MG63 (cell line): ENCODE measurements around the gene COLGALT1. TPM values are rescaled to one million over a fixed set of nuclear protein-coding genes. Genes with fewer than 3 reads are reported as not detected.
A peak's percentile ranks its signal among the peaks of the same experiment; 100 is the strongest.
"Not testable (repeated sequence)": the region's sequence is repeated elsewhere in the genome, so short reads cannot be mapped to it uniquely, and the experiment has no call there.

ENCODE experiments used
- DNase-seq: peaks from one replicate; pipeline ENCODE4 v3.0.0-alpha.2; 2020
- H3K27me3 ChIP-seq: fragments of 250-450 bp; sonication (Bioruptor Pico); 2 replicates; pipeline ENCODE4 v1.5.1; 2020; ENCODE audit warnings: mild to moderate bottlenecking, moderate library complexity
- H3K36me3 ChIP-seq: fragments of 250-450 bp; sonication (Bioruptor Pico); 2 replicates; pipeline ENCODE4 v1.5.1; 2020; ENCODE audit warnings: mild to moderate bottlenecking, moderate library complexity
- H3K4me3 ChIP-seq: fragments of 250-450 bp; sonication (Bioruptor Pico); 2 replicates; pipeline ENCODE4 v1.5.1; 2020; ENCODE audit warnings: mild to moderate bottlenecking, moderate library complexity
- H3K9me3 ChIP-seq: fragments of 250-450 bp; sonication (Bioruptor Pico); 2 replicates; pipeline ENCODE4 v1.5.1; 2020; ENCODE audit warnings: mild to moderate bottlenecking, moderate library complexity
- total RNA-seq: library from RNA; depleted of rRNA; stranded (reverse); fragments of >200 nt; shearing (Covaris generic); gene quantifications from 2 replicates; pipeline ENCODE4 v1.2.3, GENCODE V29; 2014; ENCODE audit warnings: low replicate concordance

The COLGALT1 gene
- total RNA-seq, 1 experiment from 2014 or later = 155 TPM

GRCh38 chr19:17575871-17576757 is 20.7 kb downstream of the COLGALT1 start:
- H3K9me3 ChIP-seq = no peaks in the 10 kb centered on the region
- no peak overlapping the region for H3K4me3 ChIP-seq
- H3K36me3 ChIP-seq = peaks cover 80% of the 10 kb centered on the region
- no peaks in the 10 kb centered on the region for H3K27me3 ChIP-seq
- DNase-seq = peak; percentile 30

DNA sequence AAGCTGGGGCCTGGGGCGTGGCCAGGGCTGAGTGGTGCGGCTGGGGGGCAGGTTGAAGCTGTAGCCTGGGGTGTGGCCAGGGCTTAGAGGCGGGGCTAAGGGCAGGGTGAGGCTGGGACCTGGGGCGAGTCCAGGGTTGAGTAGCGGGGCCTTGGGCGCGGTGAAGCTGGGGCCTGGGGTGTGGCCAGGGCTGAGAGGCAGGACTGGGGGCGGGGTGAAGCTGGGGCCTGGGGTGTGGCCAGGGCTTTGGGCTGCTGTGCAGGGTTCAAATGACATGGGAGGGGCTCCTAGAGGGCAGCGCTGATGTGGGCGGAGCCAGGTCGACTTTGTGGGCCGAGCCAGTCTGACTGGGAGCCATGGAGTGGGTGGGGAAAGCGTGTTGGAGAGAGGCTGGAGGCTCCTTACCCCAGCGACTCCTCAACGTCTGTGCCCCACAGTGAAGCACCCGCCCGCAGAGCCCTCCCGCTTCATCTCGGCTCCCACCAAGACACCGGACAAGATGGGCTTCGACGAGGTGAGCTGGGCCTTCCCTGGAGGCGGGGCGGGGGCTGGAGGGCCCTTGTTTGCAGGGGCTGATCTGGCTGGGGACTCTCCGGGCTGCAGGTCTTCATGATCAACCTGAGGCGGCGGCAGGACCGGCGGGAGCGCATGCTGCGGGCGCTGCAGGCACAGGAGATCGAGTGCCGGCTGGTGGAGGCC is 21.5 kb downstream of the COLGALT1 start:
- peak; percentile 48 for DNase-seq
- Histone ChIP-seq H3K36me3 (peaks cover 84% of the 10 kb centered on the region), H3K27me3 (no peaks in the 10 kb centered on the region), H3K4me3 (no peak overlapping the region), H3K9me3 (no peaks in the 10 kb centered on the region)

- H3K36me3 ChIP-seq = peaks cover 78% of the 10 kb centered on the region
- H3K9me3 ChIP-seq = no peaks in the 10 kb centered on the region
- no peak overlapping the region for H3K4me3 ChIP-seq
- no peaks in the 10 kb centered on the region for H3K27me3 ChIP-seq
- no peak for DNase-seq
Observed at GRCh38 chr19:17577457-17578097, 22.1 kb downstream of the COLGALT1 start.

- DNase-seq = peak; percentile 48
- no peaks in the 10 kb centered on the region for H3K27me3 ChIP-seq
- no peaks in the 10 kb centered on the region for H3K9me3 ChIP-seq
- peaks cover 64% of the 10 kb centered on the region for H3K36me3 ChIP-seq
- H3K4me3 ChIP-seq = no peak overlapping the region
Observed at GRCh38 chr19:17579661-17580244, 24.3 kb downstream of the COLGALT1 start.

DNA sequence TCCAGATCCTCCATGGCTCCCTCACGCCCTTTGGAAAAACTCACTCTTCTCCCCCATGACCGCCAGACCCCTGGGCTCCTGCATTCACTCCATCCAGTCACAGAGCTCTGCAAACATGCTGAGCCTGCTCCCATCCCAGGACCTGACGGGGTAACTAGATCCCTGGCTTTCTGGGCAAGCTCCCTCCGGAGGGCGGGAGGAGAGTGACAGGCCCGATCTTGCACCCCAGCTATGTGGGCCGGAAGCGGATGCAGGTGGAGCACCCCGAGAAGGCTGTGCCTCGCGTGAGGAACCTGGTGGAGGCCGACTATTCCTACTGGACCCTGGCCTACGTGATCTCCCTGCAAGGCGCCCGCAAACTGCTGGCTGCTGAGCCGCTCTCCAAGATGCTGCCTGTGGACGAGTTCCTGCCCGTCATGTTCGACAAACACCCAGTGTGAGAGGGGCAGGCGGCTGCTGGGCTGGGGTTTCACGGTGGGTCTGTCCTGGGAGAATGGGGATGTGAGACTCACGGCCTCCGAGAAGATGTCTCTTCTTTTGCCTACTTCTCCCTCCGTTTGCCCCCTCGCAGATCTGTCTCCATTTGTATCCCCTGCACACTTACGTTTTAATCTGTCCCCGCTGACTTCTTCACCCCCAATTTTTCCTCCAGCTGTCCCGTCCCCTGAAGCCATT is 25.2 kb downstream of the COLGALT1 start:
- Histone ChIP-seq H3K36me3 (peaks cover 55% of the 10 kb centered on the region), H3K4me3 (no peak overlapping the region), H3K27me3 (no peaks in the 10 kb centered on the region), H3K9me3 (no peaks in the 10 kb centered on the region)
- no peak for DNase-seq

- Histone ChIP-seq H3K27me3 (peaks cover 3% of the 10 kb centered on the region; the same call in 1 of the 2 replicates), H3K36me3 (peaks cover 49% of the 10 kb centered on the region), H3K9me3 (no peaks in the 10 kb centered on the region), H3K4me3 (no peak overlapping the region)
- no peak for DNase-seq
Observed at GRCh38 chr19:17581211-17581874, 25.9 kb downstream of the COLGALT1 start.

DNA sequence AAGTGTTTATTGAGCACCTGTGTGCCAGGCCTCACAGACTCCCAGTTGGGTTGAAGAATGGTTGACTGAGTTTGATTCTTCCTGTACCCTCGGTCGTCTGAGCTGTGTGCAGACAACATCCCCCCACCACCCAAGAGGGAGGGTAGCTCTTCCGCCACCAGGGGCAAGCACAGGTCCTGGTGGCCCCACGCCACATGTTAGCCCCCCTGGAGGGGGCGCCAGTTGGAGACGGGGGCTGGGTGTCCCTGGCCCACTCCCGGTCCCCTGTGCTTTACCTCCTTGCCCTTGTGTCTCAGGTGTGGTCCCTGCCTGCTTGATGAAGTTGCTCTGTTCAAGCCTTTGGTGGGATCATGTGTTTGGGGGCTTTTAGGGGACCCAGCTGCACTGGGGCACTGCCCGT is 27.2 kb downstream of the COLGALT1 start:
- H3K36me3 ChIP-seq = peaks cover 42% of the 10 kb centered on the region
- no peak overlapping the region for H3K4me3 ChIP-seq
- peaks cover 5% of the 10 kb centered on the region for H3K27me3 ChIP-seq
- no peaks in the 10 kb centered on the region for H3K9me3 ChIP-seq
- no peak for DNase-seq

DNA sequence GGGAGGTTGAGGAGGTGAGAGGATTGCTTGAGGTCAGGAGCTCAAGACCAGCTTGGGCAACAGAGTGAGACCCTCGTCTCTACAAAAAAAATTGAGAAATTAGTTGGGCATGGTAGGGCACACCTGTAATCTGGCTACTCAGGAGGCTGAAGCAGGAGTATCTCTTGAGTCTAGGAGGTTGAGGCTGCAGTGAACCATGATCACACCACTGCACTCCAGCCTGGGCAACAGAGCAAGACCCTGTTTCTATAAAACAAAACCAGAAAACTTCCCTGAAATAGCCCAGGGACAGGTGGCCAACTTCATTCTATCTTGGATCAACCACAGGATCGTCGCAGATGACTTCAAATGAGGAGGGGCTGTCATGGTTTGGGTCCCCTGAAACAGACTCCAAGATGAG is 28.7 kb downstream of the COLGALT1 start:
- H3K27me3 ChIP-seq = peaks cover 5% of the 10 kb centered on the region
- H3K9me3 ChIP-seq = no peaks in the 10 kb centered on the region
- H3K4me3 ChIP-seq = no peak overlapping the region
- H3K36me3 ChIP-seq = peaks cover 29% of the 10 kb centered on the region
- DNase-seq = no peak

GRCh38 chr19:17585395-17585794 is 29.9 kb downstream of the COLGALT1 start:
- not testable (repeated sequence) for H3K9me3 ChIP-seq, H3K4me3 ChIP-seq, H3K27me3 ChIP-seq, DNase-seq
- peaks cover 18% of the 10 kb centered on the region for H3K36me3 ChIP-seq

- H3K9me3 ChIP-seq = no peaks in the 10 kb centered on the region
- DNase-seq = no peak
- H3K36me3 ChIP-seq = no peaks in the 10 kb centered on the region
- no peak overlapping the region for H3K4me3 ChIP-seq
- peaks cover 10% of the 10 kb centered on the region for H3K27me3 ChIP-seq
Observed at GRCh38 chr19:17590866-17591265, 35.4 kb downstream of the COLGALT1 start.

GRCh38 chr19:17594296-17594695 is 38.8 kb downstream of the COLGALT1 start:
- H3K4me3 ChIP-seq, H3K9me3 ChIP-seq, H3K36me3 ChIP-seq, H3K27me3 ChIP-seq, DNase-seq: not testable (repeated sequence)

- H3K9me3 ChIP-seq, DNase-seq, H3K36me3 ChIP-seq, H3K4me3 ChIP-seq: not testable (repeated sequence)
- peaks cover 27% of the 10 kb centered on the region for H3K27me3 ChIP-seq
Observed at GRCh38 chr19:17598063-17598462, 42.6 kb downstream of the COLGALT1 start.

GRCh38 chr19:17598953-17599352 is 43.5 kb downstream of the COLGALT1 start:
- Histone ChIP-seq H3K27me3 (peaks cover 29% of the 10 kb centered on the region), H3K36me3 (no peaks in the 10 kb centered on the region), H3K9me3 (no peaks in the 10 kb centered on the region), H3K4me3 (no peak overlapping the region)
- DNase-seq = no peak

DNA sequence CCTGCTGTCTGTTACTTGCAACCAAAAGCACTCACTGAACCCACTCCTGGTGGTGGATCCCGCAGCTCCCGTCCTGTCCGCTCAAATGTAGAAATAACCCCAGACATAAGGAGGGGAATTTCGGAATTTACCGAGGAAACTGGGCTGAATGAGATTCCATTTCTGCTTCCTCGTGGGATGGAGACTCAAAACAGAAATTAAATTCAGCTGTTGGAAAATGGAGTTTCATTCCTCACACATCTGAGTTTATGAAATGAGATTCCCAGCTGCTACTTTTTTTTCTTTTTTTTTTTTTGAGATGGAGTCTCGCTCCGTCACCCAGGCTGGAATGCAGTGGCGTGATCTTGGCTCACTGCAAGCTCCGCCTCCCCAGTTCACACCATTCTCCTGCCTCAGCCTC is 44.3 kb downstream of the COLGALT1 start:
- Histone ChIP-seq H3K27me3 (peaks cover 32% of the 10 kb centered on the region), H3K9me3 (no peaks in the 10 kb centered on the region), H3K4me3 (no peak overlapping the region), H3K36me3 (no peaks in the 10 kb centered on the region)
- no peak for DNase-seq

GRCh38 chr19:17601683-17602082 is 46.2 kb downstream of the COLGALT1 start:
- no peak for DNase-seq
- Histone ChIP-seq H3K27me3 (peaks cover 40% of the 10 kb centered on the region), H3K36me3 (no peaks in the 10 kb centered on the region), H3K9me3 (no peaks in the 10 kb centered on the region), H3K4me3 (no peak overlapping the region)

DNA sequence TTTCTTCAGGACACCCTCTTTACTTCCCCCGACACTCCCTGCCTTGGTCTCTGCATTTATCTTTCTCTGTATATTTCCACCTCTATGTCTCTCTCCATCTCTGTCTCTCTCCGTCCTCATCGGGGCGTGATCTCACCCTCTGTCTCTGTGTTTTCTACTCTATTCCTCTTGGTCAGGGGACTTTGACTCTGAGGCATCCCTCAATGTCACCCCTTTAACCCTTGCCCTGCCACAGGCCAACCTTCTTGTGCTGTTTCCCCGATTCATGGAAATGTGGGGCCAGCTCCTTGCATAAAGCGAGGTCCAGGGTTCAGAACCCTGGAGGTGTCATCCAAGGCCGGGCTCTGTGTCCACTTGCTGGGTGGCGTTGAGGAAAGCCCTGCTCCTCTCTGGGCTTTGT is 46.8 kb downstream of the COLGALT1 start:
- no peak for DNase-seq
- Histone ChIP-seq H3K36me3 (no peaks in the 10 kb centered on the region), H3K9me3 (no peaks in the 10 kb centered on the region), H3K27me3 (peaks cover 40% of the 10 kb centered on the region), H3K4me3 (no peak overlapping the region)
